ENCODE data around the gene ADD1.

Gene ADD1

GRCh38 chr4:2947926-2948325, 104.3 kb downstream of the ADD1 start:
- no peak overlapping the region for H3K4me3 ChIP-seq (ENCODE audit: low read depth, low read length)
- H3K4me1 ChIP-seq: no peaks in the 10 kb centered on the region
- peaks cover 93% of the 10 kb centered on the region for H3K36me3 ChIP-seq
- TF ChIP-seq CTCF (IDR thresholded peaks at IDR 0.05; ENCODE audit: low read depth, low read length): no peak
- DNase-seq: no peak
- H3K27me3 ChIP-seq: no peaks in the 10 kb centered on the region
- H3K9me3 ChIP-seq: no peaks in the 10 kb centered on the region

DNA sequence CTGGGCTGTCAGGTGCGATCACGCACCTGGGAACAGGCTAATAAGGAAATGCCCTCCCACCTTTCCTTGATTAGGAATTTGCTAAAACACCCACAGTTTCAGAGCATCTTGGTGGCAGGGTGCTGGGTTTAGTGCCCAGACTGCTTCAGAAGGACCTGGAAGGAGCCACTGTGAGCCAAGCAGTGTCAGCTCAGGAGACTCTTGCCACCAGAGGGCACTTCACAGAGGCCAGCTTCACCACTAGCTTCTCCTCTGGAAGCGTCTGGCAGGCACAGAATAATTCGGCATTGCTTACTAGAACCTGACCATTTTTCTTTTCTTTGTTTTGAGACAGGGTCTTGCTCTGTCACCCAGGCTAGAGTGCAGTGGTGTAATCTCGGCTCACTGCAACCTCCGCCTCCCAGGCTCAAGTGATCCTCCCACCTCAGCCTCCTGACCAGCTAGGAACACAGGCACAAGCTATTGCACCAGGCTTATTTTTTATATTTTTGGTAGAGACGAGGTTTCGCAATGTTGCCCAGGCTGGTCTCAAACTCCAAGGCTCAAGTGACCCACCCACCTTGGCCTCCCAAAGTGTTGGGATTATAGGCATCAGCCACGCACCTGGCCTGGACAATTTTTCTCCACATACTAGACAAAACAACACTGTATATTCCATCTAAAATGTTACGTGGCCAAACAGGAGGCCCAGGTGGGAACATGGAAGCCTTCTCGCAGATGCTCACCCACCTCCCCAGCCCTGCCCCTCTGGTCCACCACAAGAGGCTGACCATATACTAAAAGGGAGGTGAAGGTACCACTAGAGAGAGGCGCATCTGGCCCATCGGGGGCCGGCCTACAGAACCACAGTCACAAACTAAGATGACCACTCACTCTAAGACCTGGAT, 105.5 kb downstream of the ADD1 start:
- Histone ChIP-seq H3K4me1 (no peaks in the 10 kb centered on the region), H3K4me3 (ENCODE audit: low read depth, low read length) (no peak overlapping the region), H3K27me3 (no peaks in the 10 kb centered on the region), H3K9me3 (no peaks in the 10 kb centered on the region), H3K36me3 (peaks cover 93% of the 10 kb centered on the region)
- peak; percentile 72 for TF ChIP-seq CTCF (IDR thresholded peaks at IDR 0.05; ENCODE audit: low read depth, low read length)
- no peak for DNase-seq

GRCh38 chr4:2949782-2950125, 106.1 kb downstream of the ADD1 start:
- no peaks in the 10 kb centered on the region for H3K9me3 ChIP-seq

DNA sequence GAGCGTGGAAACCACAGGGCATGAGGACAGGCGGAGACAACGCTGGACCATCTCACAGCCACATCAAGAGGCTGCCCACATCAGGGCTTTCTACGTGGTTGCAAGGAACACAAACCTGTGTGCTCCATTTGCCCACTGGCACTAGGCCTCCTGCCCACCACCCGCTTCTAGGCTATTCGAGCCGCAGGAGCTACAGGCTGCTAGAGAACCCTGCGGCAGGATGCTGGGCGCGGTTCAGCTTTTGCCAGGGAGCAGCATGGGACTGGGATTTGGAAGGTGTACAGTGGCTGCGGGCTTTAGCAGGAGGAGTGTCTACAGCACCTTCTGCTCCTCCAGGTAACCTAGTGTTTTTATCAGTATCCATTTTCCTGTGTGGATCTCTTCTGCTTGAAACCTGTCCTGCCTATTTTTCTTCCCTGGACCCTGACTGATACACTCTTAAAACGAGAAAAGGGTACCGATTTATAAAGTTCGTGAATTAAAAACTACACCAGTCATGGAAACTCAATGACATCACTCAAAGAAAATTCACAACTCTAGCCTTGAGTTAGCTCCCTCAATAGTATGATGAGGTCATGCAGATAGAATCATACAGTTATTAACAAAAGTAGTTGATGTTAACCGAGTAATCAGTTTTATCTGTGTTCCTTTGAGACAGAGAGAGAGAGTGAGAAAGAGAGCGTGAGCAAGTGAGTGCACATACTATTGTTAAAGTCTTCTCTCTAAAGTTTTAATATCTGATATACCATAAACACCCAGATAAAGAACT, 106.8 kb downstream of the ADD1 start:
- H3K36me3 ChIP-seq: peaks cover 88% of the 10 kb centered on the region
- no peaks in the 10 kb centered on the region for H3K9me3 ChIP-seq
- H3K27me3 ChIP-seq: no peaks in the 10 kb centered on the region
- no peak for TF ChIP-seq CTCF (IDR thresholded peaks at IDR 0.05; ENCODE audit: low read depth, low read length)
- DNase-seq: no peak
- H3K4me3 ChIP-seq (ENCODE audit: low read depth, low read length): no peak overlapping the region
- no peaks in the 10 kb centered on the region for H3K4me1 ChIP-seq

More at GRCh38 chr4:2949782-2950125, 106.1 kb downstream of the ADD1 start:
- Histone ChIP-seq H3K4me3 (ENCODE audit: low read depth, low read length) (no peak overlapping the region), H3K4me1 (no peaks in the 10 kb centered on the region), H3K27me3 (no peaks in the 10 kb centered on the region), H3K36me3 (peaks cover 93% of the 10 kb centered on the region)
- no peak for TF ChIP-seq CTCF (IDR thresholded peaks at IDR 0.05; ENCODE audit: low read depth, low read length)
- no peak for DNase-seq

GRCh38 chr4:2953496-2953895, 109.9 kb downstream of the ADD1 start:
- TF ChIP-seq CTCF (IDR thresholded peaks at IDR 0.05; ENCODE audit: low read depth, low read length): no peak
- Histone ChIP-seq H3K36me3 (peaks cover 93% of the 10 kb centered on the region), H3K27me3 (no peaks in the 10 kb centered on the region), H3K4me1 (no peaks in the 10 kb centered on the region), H3K9me3 (no peaks in the 10 kb centered on the region), H3K4me3 (ENCODE audit: low read depth, low read length) (no peak overlapping the region)
- no peak for DNase-seq
